ENCODE results near the gene RICTOR.
A peak's percentile ranks its signal among the peaks of the same experiment; 100 is the strongest.

The RICTOR gene

GRCh38 chr5:38940230-38940858 lies 133.9 kb downstream of the RICTOR start:
- no peak for DNase-seq (ENCODE audit: low read depth in 3 of 3)

GRCh38 chr5:38938973-38939372 lies 135.2 kb downstream of the RICTOR start:
- DNase-seq (ENCODE audit: low read depth in 3 of 3): no peak

GRCh38 chr5:38938424-38938823 lies 135.8 kb downstream of the RICTOR start:
- no peak for DNase-seq (ENCODE audit: low read depth in 3 of 3)

DNA sequence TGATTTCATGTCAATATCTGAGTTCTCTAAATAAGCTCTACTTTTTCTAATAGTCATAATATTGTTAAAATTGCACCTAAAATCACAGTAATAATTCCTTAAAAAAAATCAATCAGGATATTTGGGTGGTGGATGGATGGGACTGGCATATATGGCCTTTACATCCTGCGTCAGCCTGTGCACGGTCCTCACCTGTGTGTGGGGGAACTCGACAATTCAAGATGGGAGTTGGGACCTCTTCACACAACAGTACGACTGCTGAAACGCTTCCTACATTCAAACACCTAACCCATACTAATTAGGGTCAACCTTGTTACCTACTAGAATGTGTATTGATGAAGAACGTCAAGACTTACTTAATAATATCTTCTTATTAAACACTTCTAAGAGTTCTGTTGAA lies 137.9 kb downstream of the RICTOR start:
- no peak for DNase-seq (ENCODE audit: low read depth in 3 of 3)

DNA sequence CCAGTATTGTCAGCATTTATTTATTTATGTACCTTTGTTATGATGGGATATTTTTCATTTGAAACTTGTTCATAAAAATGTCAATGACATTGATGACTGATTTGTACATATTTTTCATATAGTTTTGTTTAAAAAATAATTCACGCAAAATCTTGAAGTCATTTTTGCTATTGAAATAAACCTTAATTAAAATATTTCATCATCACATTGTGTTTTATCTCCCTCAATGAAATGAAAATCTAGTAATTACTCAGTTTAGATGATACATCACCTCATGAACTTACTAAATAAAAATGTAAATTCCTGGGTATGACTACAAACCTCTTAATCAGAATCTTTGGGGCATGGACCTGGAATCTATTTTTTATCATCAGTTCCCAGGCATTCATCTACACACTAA lies 138.8 kb downstream of the RICTOR start:
- no peak for DNase-seq (ENCODE audit: low read depth in 3 of 3)

DNA sequence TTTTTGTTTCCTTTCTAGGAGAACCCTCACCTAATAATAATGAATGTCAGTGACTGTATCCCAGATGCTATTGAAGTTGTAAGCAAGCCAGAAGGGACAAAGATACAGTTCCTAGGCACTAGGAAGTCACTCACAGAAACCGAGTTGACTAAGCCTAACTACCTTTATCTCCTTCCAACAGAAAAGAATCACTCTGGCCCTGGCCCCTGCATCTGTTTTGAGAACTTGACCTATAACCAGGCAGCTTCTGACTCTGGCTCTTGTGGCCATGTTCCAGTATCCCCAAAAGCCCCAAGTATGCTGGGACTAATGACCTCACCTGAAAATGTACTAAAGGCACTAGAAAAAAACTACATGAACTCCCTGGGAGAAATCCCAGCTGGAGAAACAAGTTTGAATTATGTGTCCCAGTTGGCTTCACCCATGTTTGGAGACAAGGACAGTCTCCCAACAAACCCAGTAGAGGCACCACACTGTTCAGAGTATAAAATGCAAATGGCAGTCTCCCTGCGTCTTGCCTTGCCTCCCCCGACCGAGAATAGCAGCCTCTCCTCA lies 141.3 kb downstream of the RICTOR start:
- DNase-seq (ENCODE audit: low read depth in 3 of 3): no peak

- no peak for DNase-seq (ENCODE audit: low read depth in 3 of 3)
Observed at GRCh38 chr5:38931731-38932130, 142.5 kb downstream of the RICTOR start.

DNA sequence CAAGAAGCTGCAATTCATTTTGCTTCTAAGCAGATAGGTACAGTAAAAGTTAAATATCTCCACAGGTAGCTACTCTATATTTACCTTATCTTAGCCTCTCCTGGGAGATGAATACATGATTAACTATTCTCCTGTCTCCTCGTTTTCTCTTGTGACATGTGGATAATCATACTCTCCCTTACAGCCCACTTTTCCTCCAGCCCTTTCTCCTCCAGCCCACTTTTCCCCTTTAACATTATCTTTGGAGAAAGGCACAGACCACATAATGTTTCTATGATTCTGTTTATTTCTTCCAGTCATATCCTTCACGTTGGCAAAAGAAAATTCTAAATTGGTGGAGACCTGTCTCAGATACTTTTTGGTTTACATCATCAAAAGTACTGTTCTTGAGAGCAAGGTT lies 144.4 kb downstream of the RICTOR start:
- no peak for DNase-seq (ENCODE audit: low read depth in 3 of 3)

- no peak for DNase-seq (ENCODE audit: low read depth in 3 of 3)
Observed at GRCh38 chr5:38927470-38927869, 146.7 kb downstream of the RICTOR start.

GRCh38 chr5:38926121-38926520 lies 148.1 kb downstream of the RICTOR start:
- no peak for DNase-seq (ENCODE audit: low read depth in 3 of 3)

DNA sequence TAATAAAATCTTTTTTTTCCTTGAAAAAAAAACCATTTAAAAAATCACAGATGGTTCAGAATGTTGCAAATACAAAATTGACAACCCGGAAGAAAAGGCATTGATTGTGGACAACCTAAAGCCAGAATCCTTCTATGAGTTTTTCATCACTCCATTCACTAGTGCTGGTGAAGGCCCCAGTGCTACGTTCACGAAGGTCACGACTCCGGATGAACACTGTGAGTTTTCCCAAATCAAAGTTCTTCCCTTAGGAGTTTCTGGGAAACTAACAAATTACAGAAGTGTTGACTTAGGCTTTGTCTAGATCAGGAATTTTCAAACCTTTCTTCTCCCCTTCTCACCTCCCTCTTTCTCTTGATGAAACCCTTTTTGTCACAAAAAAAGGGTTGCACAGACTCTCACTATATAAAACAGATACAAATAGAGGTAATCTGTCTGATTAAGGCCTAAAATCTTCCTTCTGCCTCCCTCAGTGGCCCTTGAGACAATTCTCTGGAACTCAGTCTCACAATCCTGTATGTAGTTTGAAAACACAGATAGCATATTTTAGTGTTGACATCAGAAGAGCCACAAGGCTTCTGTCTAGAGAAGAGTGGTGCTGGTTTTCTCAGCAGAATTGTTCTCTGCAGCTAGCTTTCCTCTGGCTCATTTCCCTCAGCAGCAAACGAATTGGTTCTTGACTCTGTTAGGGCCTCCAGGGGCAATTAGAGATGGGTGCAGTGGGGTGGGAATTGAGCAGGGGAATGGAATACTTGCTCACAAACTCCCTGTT lies 148.9 kb downstream of the RICTOR start:
- DNase-seq (ENCODE audit: low read depth in 3 of 3): no peak

GRCh38 chr5:38923661-38924451 lies 150.3 kb downstream of the RICTOR start:
- DNase-seq (ENCODE audit: low read depth in 3 of 3): no peak

DNA sequence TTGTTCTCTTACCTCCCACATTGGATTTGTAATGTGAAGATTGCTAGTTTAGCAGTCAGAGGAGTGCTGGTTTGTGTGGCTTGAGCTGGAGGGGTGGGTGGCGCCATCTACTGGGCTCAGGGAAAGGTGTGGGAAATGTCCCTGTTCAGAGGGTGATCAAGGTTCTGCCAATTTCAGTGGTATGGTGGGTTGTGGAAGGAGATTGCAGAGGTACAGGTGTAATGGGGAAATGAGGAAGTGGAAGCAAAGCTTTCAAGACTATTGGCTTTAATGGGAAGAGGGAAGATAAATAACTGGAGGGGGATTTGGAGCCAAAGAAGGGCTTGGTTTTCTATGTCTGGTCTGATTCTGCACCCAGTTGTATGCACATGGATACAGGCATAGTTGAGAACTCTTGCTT lies 152.0 kb downstream of the RICTOR start:
- DNase-seq (ENCODE audit: low read depth in 3 of 3): peak; percentile 4 to 9 (median 5)

DNA sequence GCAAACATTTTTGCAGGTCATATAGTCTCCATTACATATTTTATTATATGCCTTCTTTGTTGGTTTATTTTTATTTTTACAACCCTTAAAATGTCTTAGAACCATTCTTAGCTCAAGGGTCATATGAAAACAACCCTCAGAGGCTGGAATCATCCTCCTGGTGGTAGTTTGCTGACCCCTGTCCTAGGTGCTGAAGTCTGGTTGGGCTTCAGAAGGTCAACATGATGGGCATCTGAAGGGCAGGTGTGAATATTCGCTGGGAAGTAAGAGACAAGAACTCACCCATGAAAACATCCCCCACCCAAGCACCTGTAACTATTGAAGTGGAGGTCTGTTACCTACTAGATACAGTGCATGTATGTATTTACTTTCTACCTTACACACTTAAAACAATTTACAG lies 153.0 kb downstream of the RICTOR start:
- no peak for DNase-seq (ENCODE audit: low read depth in 3 of 3)

DNA sequence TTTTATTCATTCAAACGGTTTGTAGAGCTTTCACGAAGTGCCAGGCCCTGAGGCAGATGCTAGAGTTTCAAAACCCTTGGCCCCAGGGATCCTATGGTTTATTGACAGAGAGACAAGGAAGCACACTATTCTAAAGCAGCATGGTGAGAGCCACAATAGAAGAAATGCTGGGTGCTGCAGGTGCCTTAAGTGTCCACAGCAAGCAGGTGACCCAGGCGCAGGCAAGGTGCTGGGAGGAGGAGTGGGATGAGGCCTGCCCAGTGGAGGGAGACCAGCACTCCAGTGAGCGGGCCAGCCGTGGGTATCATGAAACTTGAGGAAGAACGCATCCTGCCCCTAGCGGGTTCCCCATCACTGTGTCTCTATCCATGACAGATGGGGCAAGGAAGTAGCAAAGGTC lies 157.4 kb downstream of the RICTOR start:
- DNase-seq (ENCODE audit: low read depth in 3 of 3): no peak

DNA sequence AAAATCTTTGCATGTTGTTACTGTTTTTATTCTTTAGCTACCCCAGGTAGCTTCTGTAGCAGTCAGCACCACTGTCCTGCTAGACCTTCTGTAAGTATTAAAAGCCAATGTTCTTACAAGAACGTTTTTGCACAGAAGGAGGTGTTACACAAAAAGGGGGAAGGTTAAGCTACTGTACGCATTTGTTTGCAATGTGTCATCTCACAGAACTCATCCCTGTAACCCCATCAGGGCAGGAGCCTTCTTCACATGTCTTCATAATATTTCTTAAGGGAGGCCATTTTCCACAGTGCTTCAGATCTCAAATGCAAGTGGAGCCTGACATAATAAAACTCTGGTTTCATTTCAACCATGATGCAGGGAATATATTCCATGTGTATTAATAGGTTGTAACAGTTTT lies 160.5 kb downstream of the RICTOR start:
- no peak for DNase-seq (ENCODE audit: low read depth in 3 of 3)

GRCh38 chr5:38911933-38912332 lies 162.3 kb downstream of the RICTOR start:
- DNase-seq (ENCODE audit: low read depth in 3 of 3): no peak

DNA sequence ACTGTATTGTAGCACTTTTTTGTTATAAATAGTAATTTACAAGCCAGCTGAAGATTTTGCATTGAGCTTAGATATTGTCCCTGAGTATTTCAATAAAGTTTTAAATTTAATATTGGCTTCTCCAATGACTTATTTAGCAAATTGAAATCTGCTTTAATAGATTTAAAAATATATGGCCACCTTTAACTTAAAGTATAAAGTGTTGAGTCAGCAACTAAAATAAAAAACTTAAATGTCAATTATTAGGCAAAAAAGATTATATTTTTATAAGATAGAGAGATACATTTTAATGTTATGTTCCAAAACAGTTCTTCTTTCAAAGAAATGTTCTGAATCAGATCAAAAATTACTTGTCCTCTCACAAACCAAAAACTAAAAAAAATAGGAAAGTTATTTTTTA lies 167.7 kb downstream of the RICTOR start:
- no peak for DNase-seq (ENCODE audit: low read depth in 3 of 3)

DNA sequence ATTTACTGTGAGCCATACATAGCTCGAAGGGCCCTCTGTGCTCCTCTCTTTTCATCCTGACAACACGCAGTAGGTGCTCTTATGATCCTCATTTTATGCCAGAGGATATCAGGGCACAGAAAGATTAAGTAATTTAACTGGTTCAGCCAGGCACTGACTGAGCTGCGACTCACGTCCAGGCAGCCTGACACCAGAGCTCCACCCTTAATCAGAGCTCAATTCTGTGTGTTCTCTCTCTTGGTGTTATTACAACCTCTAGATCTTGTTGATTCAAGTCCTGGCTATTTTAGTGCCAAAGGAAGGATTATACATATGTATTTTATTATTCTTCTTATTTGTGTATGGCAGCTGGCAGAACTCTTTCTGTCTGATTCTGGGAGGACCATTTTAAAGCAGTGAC lies 168.7 kb downstream of the RICTOR start:
- no peak for DNase-seq (ENCODE audit: low read depth in 3 of 3)

DNA sequence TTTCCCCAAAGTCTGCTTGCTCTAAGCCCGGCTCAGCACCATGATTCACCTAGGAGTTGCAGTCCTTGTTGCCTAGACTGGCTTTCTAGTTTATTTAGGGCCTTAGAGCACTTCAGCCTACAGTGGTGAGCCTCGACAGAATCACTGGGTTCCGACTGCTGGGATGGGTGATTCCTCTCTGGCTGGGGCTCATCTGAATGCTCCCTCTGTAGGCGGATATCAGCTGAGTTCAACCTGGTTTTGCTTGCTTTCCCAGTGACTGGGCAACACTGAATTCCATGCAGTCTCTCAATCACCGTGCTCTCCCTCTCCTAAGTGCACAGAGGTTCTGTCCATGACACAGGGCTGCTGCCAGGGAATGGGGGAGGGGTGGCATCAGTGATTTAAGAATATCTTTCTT lies 174.3 kb downstream of the RICTOR start:
- no peak for DNase-seq (ENCODE audit: low read depth in 3 of 3)

- DNase-seq (ENCODE audit: low read depth in 3 of 3): no peak
Observed at GRCh38 chr5:38896760-38897159, 177.4 kb downstream of the RICTOR start.

DNA sequence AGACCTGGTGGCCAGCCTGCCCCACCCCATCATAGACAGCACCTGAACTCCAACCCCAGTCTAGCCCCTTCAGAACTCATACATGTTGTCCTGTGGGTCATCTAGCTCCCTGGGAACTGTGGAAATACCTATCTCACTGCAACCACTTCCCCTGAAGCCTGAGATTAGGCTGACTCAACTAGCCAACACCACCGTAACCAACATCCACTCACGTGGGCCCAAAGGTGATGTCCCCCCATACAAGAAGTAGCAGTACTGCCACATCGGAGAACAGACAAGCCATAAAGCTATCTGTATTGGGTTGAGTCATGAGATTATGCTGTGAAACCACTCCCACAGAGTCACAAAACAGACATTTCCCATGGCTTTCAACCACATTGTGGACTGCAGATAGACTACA lies 181.8 kb downstream of the RICTOR start:
- no peak for DNase-seq (ENCODE audit: low read depth in 3 of 3)

DNA sequence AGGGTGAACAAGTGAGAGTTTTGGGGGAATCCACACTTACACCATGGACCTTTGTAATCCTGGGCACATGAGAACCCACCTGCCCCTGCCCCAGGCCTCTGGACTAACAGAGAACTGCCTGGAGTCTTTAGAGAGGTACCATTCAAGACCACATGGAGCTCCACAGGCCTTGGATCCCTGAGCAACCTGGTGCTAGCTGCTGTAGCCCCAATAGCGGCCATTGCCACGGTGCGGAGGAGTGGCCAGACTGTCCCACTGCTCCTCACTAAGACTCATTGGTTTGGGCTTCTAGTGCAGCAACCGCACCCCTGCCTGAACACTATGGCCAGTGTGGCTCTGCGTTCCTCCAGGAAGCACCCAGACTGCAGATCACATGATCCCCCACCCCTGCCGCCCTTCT lies 182.6 kb downstream of the RICTOR start:
- DNase-seq (ENCODE audit: low read depth in 3 of 3): no peak

Data from stimulated activated CD4-positive, alpha-beta T cell treated with anti-CD3 and anti-CD28 coated beads, TNF-alpha, amount 100 ng/mL, for 4 hours (primary cell).